SU-DHL-6 (cell line): Measurements from ENCODE around the gene ADGRF5.

ENCODE experiments used
- CTCF ChIP-seq: fragments of 200-600 bp; sonication (generic); IDR thresholded peaks from one replicate; pipeline ENCODE4 v1.5.1; 2017; ENCODE audit warnings: antibody characterized with exemption, mild to moderate bottlenecking, low read length, moderate library complexity; ENCODE audit not compliant: insufficient read depth, poor library complexity, severe bottlenecking
- EZH2phosphoT487 ChIP-seq: fragments of 200-600 bp; sonication (generic), shearing (Covaris generic); conservative IDR thresholded peaks from 2 replicates; pipeline ENCODE4 v1.6.1; 2018; ENCODE audit warnings: mild to moderate bottlenecking, antibody characterized with exemption, low read length, moderate library complexity, mixed read lengths

- no peak for TF ChIP-seq EZH2phosphoT487
- no peak for TF ChIP-seq CTCF
These were observed 112.9 kb downstream of the ADGRF5 start for GRCh38 chr6:46808806-46809205.
